ENCODE measurements around the gene ERCC4. TPM values are rescaled to one million over a fixed set of nuclear protein-coding genes. Genes with fewer than 3 reads are reported as not detected.
A peak's percentile ranks its signal among the peaks of the same experiment; 100 is the strongest.

Gene ERCC4
- polyA plus RNA-seq, 1 donor = 5.9 TPM

DNA sequence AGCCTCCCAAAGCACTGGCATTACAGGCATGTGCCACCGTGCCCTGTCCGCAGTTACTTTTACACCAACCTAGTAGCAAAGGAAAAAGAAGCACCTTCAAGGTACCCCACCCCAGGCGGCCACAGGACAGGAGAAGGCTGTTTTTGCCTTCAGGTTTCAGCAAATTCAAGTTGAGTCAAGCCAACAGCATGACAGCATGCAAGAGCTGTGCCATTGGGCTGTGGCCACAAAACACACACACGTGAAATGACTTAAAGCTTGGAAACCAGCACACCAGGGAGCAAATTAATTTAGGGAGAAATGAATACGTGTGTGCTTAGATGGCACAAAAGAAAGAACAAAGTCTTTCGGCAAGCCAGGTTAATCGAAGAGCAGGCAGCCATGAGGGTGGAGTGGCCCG lies 39.7 kb downstream of the ERCC4 start:
- no peak for DNase-seq
- peaks cover 15% of the 10 kb centered on the region for H3K4me1 ChIP-seq (ENCODE audit: control insufficient read depth, insufficient read depth, low read length)
- no peaks in the 10 kb centered on the region for H3K27me3 ChIP-seq (ENCODE audit: control insufficient read depth, insufficient read depth, low read length)
- H3K36me3 ChIP-seq (ENCODE audit: control insufficient read depth, insufficient read depth, low read length) = no peaks in the 10 kb centered on the region
- no peaks in the 10 kb centered on the region for H3K9me3 ChIP-seq (ENCODE audit: control insufficient read depth, low read depth, low read length)
- H3K4me3 ChIP-seq (ENCODE audit: low read length) = no peak overlapping the region
- WGBS (ENCODE audit: insufficient coverage, low lambda C conversion rate) = 86% methylated on average over 2 of the region's 8 CpGs
- H3K27ac ChIP-seq (ENCODE audit: low read length) = no peak overlapping the region

DNA sequence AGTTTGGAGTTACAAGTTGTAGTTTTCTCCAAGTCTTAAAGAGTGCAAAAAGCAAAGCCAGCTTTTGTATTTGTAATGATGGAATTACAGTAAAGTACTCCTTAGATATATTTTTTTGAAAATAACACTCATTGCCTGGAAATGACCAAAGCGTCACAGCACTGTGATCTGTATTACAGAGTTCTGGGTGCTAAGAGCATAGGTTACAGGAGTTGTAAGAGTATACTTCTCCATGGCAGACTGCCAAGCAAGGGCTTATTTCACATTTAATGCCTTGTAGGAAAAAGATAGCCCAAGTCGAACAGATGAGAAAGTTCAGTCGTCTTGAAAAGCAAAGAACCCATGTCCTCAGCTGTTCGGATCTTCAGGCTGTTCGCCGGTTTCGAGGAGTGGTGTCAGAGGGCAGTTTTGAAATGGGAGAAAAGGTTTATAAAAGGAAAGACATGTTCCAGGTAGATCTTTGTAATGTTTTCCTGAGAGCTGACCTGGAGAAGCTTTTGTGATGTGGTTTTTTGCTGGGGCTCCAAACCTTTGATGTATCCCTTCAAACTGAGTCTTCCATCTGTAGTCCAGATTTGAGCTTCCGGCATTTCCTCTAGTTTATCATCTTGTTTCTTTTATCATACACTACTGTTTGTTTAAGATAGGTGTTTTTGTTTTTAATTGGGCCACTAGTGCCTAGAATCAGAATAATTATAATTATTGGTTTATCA lies 41.3 kb downstream of the ERCC4 start:
- no peaks in the 10 kb centered on the region for H3K27me3 ChIP-seq (ENCODE audit: control insufficient read depth, insufficient read depth, low read length)
- H3K27ac ChIP-seq (ENCODE audit: low read length) = peak overlapping the region; percentile 28
- peak; percentile 62 to 83 for DNase-seq

DNA sequence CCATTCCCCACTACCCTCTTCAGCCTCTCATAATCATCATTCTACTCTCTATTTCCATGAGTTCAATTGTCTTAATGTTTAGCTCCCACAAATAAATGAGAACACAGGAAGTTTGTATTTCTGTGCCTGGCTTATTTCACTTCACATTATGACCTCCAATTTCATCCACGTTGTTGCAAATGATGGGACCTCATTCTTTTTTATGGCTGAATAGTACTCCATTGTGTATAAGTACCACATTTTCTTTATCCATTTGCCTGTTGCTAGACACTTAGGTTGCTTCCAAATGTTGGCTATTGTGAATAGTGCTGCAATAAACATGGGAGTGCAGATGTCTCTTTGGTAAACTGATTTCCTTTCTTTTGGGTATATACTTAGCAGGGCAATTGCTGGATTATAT lies 42.3 kb downstream of the ERCC4 start:
- WGBS (ENCODE audit: insufficient coverage, low lambda C conversion rate) = 83% methylated on average over 1 of the region's 1 CpG

More for the DNA sequence above, 41.3 kb downstream of the ERCC4 start:
- no peaks in the 10 kb centered on the region for H3K9me3 ChIP-seq (ENCODE audit: control insufficient read depth, low read depth, low read length)
- no peaks in the 10 kb centered on the region for H3K36me3 ChIP-seq (ENCODE audit: control insufficient read depth, insufficient read depth, low read length)
- peaks cover 15% of the 10 kb centered on the region for H3K4me1 ChIP-seq (ENCODE audit: control insufficient read depth, insufficient read depth, low read length)
- H3K4me3 ChIP-seq (ENCODE audit: low read length) = no peak overlapping the region
- 86% methylated on average over 1 of the region's 8 CpGs for WGBS (ENCODE audit: insufficient coverage, low lambda C conversion rate)

DNA sequence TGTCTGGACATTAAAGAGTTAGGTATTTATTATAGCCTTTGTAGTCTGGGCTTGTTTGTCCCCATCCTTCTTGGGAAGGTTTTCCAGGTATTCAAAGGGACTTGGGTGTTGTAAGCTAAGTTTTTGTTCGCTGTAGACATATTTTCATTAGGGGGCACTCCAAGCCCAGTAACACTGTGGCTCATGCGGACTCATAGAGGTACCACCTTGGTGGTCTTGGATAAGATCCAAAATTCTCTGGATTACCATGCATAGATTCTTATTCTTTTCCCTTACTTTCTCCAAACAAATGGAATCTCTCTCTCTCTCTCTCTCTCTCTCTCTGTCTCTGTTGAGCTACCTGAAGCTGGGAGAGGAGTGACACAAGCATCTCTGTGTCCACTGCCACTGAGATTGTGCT lies 48.9 kb downstream of the ERCC4 start:
- Histone ChIP-seq H3K9me3 (ENCODE audit: control insufficient read depth, low read depth, low read length) (no peaks in the 10 kb centered on the region), H3K36me3 (ENCODE audit: control insufficient read depth, insufficient read depth, low read length) (no peaks in the 10 kb centered on the region), H3K4me1 (ENCODE audit: control insufficient read depth, insufficient read depth, low read length) (no peaks in the 10 kb centered on the region), H3K27me3 (ENCODE audit: control insufficient read depth, insufficient read depth, low read length) (no peaks in the 10 kb centered on the region), H3K27ac (ENCODE audit: low read length) (no peak overlapping the region), H3K4me3 (ENCODE audit: low read length) (no peak overlapping the region)
- WGBS (ENCODE audit: insufficient coverage, low lambda C conversion rate) = no CpG with 5 or more reads among the region's 2 CpGs
- DNase-seq = no peak

More for the DNA sequence above, 42.3 kb downstream of the ERCC4 start:
- no peak overlapping the region for H3K4me3 ChIP-seq (ENCODE audit: low read length)
- H3K27ac ChIP-seq (ENCODE audit: low read length) = no peak overlapping the region
- no peak for DNase-seq
- H3K9me3 ChIP-seq (ENCODE audit: control insufficient read depth, low read depth, low read length) = no peaks in the 10 kb centered on the region
- H3K4me1 ChIP-seq (ENCODE audit: control insufficient read depth, insufficient read depth, low read length) = peaks cover 5% of the 10 kb centered on the region
- no peaks in the 10 kb centered on the region for H3K36me3 ChIP-seq (ENCODE audit: control insufficient read depth, insufficient read depth, low read length)
- H3K27me3 ChIP-seq (ENCODE audit: control insufficient read depth, insufficient read depth, low read length) = no peaks in the 10 kb centered on the region

DNA sequence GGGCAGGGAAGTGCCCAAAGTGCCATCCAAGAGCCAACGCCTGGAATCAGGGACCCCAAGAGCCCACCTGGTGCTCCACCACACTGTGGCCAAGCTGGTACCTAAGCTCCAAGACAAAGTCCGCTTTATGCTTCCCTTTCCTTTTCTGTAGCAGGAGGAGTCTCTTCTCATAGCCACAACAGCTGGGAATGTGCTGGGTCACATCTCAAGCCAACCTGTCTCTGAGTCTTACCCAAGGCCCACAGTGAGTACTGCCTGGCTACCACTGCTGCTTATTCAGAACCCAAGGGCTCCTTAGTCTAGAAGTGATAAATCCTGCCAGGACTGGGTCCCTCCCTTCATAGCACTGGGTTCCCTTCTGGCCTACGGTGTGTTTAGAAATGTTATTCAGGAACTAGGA lies 49.8 kb downstream of the ERCC4 start:
- H3K4me1 ChIP-seq (ENCODE audit: control insufficient read depth, insufficient read depth, low read length) = no peaks in the 10 kb centered on the region
- H3K9me3 ChIP-seq (ENCODE audit: control insufficient read depth, low read depth, low read length) = no peaks in the 10 kb centered on the region
- H3K36me3 ChIP-seq (ENCODE audit: control insufficient read depth, insufficient read depth, low read length) = no peaks in the 10 kb centered on the region
- no peak overlapping the region for H3K4me3 ChIP-seq (ENCODE audit: low read length)
- no peaks in the 10 kb centered on the region for H3K27me3 ChIP-seq (ENCODE audit: control insufficient read depth, insufficient read depth, low read length)
- DNase-seq = no peak
- no CpG with 5 or more reads among the region's 3 CpGs for WGBS (ENCODE audit: insufficient coverage, low lambda C conversion rate)
- H3K27ac ChIP-seq (ENCODE audit: low read length) = no peak overlapping the region

DNA sequence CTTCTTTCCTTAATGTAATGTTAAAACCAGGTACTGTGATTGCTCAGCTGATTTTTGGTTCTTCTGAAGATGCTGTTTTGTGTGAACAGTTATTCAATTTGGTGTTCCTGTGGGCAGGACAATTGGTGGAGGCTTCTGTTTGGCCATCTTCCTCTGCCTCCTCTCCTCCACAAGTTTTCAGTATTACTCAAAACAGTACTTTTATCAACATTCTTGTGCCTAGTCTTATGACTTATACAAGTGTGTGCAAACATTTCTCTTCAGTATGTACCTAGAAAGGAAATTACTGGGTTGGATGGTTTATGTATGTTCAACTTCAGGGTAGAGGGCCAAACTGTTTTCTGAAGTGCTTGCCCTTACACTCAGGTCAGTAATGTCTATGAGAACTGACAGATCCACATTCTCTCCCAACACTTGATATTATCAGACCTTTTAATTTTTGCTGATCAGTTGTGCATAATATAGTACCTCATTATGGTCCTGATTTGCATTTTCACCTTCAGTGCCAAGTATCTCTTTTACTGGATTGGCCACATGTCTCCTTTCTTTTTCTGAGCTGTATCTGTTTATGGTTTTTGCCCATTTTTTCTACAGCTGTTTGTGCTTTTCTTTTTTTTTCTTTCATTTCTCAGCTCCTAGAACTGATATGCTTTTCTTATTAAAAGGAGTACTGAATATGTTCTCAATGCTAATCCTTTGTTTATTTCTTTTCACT lies 50.9 kb downstream of the ERCC4 start:
- Histone ChIP-seq H3K36me3 (ENCODE audit: control insufficient read depth, insufficient read depth, low read length) (no peaks in the 10 kb centered on the region), H3K4me3 (ENCODE audit: low read length) (no peak overlapping the region), H3K27me3 (ENCODE audit: control insufficient read depth, insufficient read depth, low read length) (no peaks in the 10 kb centered on the region), H3K4me1 (ENCODE audit: control insufficient read depth, insufficient read depth, low read length) (no peaks in the 10 kb centered on the region), H3K27ac (ENCODE audit: low read length) (no peak overlapping the region), H3K9me3 (ENCODE audit: control insufficient read depth, low read depth, low read length) (no peaks in the 10 kb centered on the region)
- DNase-seq = no peak

DNA sequence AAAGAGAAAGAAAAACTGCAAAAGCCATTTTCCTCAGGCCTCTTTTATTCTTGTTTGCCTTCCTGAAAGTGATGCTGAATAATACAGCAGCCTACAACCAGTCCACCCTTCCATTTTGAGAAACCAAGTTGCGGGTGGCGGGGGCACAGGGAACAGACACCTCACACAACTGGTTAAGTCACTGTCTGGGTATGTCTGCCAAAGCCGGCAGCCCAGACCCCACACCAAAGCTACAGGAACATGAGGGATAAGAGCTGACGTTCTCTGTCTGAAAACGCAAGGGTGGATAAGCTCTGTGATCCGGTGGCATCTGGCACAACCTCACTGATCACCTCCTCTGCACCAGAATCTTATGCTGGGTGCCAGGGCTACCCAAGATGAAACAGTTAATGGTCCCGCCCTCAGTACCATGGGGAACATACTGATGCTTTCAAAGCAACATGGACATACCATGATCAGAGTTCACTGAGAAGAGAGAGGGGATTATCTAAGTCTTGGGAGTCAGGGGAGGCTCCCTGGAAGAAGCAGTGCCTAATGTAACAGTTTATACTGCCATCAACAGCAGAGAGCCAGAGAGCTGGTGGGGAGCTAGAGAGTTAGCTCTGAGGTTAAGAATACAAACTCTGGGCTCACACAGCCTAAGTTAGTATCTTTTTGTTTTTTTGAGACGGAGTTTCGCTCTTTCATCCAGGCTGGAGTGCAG lies 53.5 kb downstream of the ERCC4 start:
- no CpG with 5 or more reads among the region's 9 CpGs for WGBS (ENCODE audit: insufficient coverage, low lambda C conversion rate)
- H3K9me3 ChIP-seq (ENCODE audit: control insufficient read depth, low read depth, low read length) = no peaks in the 10 kb centered on the region
- no peaks in the 10 kb centered on the region for H3K4me1 ChIP-seq (ENCODE audit: control insufficient read depth, insufficient read depth, low read length)
- no peak overlapping the region for H3K4me3 ChIP-seq (ENCODE audit: low read length)
- no peaks in the 10 kb centered on the region for H3K27me3 ChIP-seq (ENCODE audit: control insufficient read depth, insufficient read depth, low read length)
- DNase-seq = no peak
- no peak overlapping the region for H3K27ac ChIP-seq (ENCODE audit: low read length)
- no peaks in the 10 kb centered on the region for H3K36me3 ChIP-seq (ENCODE audit: control insufficient read depth, insufficient read depth, low read length)

DNA sequence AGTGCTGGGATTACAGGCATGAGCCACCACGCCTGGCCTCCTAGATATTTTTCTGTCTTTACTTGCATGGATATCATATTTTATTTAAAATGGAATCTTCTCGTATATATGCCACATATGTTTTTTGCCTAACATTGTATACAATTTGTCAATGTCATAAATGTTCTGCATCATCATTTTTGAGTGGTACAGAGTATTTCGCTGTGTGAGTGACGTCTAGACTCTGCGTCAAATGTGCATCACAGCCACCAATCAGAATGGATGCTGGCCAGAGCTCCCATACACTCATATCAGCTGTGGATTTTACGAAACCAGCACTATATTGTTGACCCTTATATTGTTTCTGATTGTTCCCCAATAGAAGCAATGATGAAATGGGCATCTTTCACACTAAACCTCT lies 57.2 kb downstream of the ERCC4 start:
- Histone ChIP-seq H3K4me1 (ENCODE audit: control insufficient read depth, insufficient read depth, low read length) (no peaks in the 10 kb centered on the region), H3K27ac (ENCODE audit: low read length) (no peak overlapping the region), H3K9me3 (ENCODE audit: control insufficient read depth, low read depth, low read length) (no peaks in the 10 kb centered on the region), H3K27me3 (ENCODE audit: control insufficient read depth, insufficient read depth, low read length) (no peaks in the 10 kb centered on the region), H3K4me3 (ENCODE audit: low read length) (no peak overlapping the region), H3K36me3 (ENCODE audit: control insufficient read depth, insufficient read depth, low read length) (no peaks in the 10 kb centered on the region)
- DNase-seq = no peak
- WGBS (ENCODE audit: insufficient coverage, low lambda C conversion rate) = 100% methylated on average over 4 of the region's 6 CpGs

DNA sequence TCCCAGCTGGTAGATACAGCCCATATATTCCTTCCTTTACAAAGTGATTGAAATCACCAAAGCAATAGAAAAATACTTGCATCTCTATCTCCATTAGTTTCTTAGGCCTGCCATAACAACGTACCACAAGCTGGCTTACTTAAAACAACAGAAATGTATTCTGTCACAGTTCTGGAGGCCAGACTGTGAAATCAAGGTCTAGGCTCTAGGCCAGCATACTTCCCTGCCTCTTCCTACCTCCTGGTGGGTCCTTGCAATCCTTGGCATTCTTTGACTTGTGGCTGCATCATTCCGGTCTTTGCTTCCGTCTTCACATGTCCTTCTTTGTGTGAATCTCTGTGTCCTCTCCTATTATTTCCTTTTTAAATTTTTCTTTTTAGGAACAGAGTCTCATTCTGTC lies 62.5 kb downstream of the ERCC4 start:
- no peak overlapping the region for H3K4me3 ChIP-seq (ENCODE audit: low read length)
- H3K36me3 ChIP-seq (ENCODE audit: control insufficient read depth, insufficient read depth, low read length) = no peaks in the 10 kb centered on the region
- no peaks in the 10 kb centered on the region for H3K4me1 ChIP-seq (ENCODE audit: control insufficient read depth, insufficient read depth, low read length)
- no peaks in the 10 kb centered on the region for H3K9me3 ChIP-seq (ENCODE audit: control insufficient read depth, low read depth, low read length)
- H3K27me3 ChIP-seq (ENCODE audit: control insufficient read depth, insufficient read depth, low read length) = no peaks in the 10 kb centered on the region
- 80% methylated on average over 1 of the region's 3 CpGs for WGBS (ENCODE audit: insufficient coverage, low lambda C conversion rate)
- DNase-seq = no peak
- no peak overlapping the region for H3K27ac ChIP-seq (ENCODE audit: low read length)

DNA sequence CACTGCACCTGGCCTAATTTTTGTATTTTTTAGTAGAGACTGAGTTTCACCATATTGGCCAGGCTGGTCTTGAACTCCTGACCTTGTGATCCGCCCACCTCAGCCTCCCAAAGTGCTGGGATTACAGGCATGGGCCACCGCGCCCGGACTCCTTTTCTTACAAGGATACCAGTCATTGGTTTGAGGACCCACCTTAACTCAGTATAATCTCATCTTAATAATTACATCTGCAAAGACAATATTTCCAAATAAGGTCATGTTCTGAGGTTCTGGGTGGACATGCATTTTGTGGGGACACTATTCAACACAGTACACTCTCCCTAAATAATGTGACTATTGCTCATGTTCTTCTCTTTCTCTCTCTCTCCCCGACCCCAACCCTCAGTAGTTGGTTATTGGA lies 63.7 kb downstream of the ERCC4 start:
- H3K36me3 ChIP-seq (ENCODE audit: control insufficient read depth, insufficient read depth, low read length) = no peaks in the 10 kb centered on the region
- H3K4me3 ChIP-seq (ENCODE audit: low read length) = no peak overlapping the region
- no peaks in the 10 kb centered on the region for H3K9me3 ChIP-seq (ENCODE audit: control insufficient read depth, low read depth, low read length)
- no peak overlapping the region for H3K27ac ChIP-seq (ENCODE audit: low read length)
- H3K4me1 ChIP-seq (ENCODE audit: control insufficient read depth, insufficient read depth, low read length) = no peaks in the 10 kb centered on the region
- no peak for DNase-seq
- H3K27me3 ChIP-seq (ENCODE audit: control insufficient read depth, insufficient read depth, low read length) = no peaks in the 10 kb centered on the region
- WGBS (ENCODE audit: insufficient coverage, low lambda C conversion rate) = no CpG with 5 or more reads among the region's 5 CpGs
